ENCODE data around the gene ZNF587B.

DNA sequence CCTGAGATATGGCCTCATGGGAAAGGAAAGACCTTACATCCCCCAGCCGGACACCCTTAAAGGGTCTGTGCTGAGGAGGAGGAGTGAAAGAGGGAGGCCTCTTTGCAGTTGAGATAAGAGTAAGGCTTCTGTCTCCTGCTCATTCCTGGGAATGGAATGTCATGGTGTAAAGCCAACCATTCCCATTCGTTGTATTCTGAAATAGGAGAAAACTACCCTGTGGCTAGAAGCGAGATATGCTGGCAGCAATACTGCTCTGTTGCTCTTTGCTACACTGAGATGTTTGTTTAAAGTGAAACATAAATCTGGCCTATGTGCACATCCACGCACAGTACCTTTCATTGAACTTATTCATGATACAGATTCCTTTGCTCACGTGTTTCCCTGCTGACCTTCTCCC lies 783 bp upstream of the ZNF587B start:
- TF ChIP-seq, protein P1, sequence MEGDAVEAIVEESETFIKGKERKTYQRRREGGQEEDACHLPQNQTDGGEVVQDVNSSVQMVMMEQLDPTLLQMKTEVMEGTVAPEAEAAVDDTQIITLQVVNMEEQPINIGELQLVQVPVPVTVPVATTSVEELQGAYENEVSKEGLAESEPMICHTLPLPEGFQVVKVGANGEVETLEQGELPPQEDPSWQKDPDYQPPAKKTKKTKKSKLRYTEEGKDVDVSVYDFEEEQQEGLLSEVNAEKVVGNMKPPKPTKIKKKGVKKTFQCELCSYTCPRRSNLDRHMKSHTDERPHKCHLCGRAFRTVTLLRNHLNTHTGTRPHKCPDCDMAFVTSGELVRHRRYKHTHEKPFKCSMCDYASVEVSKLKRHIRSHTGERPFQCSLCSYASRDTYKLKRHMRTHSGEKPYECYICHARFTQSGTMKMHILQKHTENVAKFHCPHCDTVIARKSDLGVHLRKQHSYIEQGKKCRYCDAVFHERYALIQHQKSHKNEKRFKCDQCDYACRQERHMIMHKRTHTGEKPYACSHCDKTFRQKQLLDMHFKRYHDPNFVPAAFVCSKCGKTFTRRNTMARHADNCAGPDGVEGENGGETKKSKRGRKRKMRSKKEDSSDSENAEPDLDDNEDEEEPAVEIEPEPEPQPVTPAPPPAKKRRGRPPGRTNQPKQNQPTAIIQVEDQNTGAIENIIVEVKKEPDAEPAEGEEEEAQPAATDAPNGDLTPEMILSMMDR (IDR thresholded peaks at IDR 0.05 in 2 of 3, conservative IDR thresholded peaks at IDR 0.05 in 1 of 3; ENCODE audit: insufficient read depth in 2 of 3, low read depth in 1 of 3, low read length in 3 of 3) = no peak
- TF ChIP-seq CBFB (CRISPR knock-in tag; IDR thresholded peaks at IDR 0.05) (no peak), ZNF121 (CRISPR knock-in tag; conservative IDR thresholded peaks at IDR 0.05) (no peak), HDAC6 (IDR thresholded peaks at IDR 0.05; ENCODE audit: low read depth, low read length) (no peak), NR3C1 (CRISPR knock-in tag; IDR thresholded peaks at IDR 0.05) (no peak), FOSL1 (tag; conservative IDR thresholded peaks at IDR 0.05) (no peak), ATF7 (IDR thresholded peaks at IDR 0.05) (no peak), MXI1 (IDR thresholded peaks at IDR 0.05; ENCODE audit: low read depth, low read length) (no peak)
- TF ChIP-seq, protein P2, sequence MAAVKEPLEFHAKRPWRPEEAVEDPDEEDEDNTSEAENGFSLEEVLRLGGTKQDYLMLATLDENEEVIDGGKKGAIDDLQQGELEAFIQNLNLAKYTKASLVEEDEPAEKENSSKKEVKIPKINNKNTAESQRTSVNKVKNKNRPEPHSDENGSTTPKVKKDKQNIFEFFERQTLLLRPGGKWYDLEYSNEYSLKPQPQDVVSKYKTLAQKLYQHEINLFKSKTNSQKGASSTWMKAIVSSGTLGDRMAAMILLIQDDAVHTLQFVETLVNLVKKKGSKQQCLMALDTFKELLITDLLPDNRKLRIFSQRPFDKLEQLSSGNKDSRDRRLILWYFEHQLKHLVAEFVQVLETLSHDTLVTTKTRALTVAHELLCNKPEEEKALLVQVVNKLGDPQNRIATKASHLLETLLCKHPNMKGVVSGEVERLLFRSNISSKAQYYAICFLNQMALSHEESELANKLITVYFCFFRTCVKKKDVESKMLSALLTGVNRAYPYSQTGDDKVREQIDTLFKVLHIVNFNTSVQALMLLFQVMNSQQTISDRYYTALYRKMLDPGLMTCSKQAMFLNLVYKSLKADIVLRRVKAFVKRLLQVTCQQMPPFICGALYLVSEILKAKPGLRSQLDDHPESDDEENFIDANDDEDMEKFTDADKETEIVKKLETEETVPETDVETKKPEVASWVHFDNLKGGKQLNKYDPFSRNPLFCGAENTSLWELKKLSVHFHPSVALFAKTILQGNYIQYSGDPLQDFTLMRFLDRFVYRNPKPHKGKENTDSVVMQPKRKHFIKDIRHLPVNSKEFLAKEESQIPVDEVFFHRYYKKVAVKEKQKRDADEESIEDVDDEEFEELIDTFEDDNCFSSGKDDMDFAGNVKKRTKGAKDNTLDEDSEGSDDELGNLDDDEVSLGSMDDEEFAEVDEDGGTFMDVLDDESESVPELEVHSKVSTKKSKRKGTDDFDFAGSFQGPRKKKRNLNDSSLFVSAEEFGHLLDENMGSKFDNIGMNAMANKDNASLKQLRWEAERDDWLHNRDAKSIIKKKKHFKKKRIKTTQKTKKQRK (IDR thresholded peaks at IDR 0.05; ENCODE audit: borderline replicate concordance, low read depth, low read length) = no peak
- TF ChIP-seq, protein P3, sequence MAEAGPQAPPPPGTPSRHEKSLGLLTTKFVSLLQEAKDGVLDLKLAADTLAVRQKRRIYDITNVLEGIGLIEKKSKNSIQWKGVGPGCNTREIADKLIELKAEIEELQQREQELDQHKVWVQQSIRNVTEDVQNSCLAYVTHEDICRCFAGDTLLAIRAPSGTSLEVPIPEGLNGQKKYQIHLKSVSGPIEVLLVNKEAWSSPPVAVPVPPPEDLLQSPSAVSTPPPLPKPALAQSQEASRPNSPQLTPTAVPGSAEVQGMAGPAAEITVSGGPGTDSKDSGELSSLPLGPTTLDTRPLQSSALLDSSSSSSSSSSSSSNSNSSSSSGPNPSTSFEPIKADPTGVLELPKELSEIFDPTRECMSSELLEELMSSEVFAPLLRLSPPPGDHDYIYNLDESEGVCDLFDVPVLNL (CRISPR knock-in tag; IDR thresholded peaks at IDR 0.05; ENCODE audit: low read depth) = no peak
